ENCODE results near the gene FUNDC2.

Gene FUNDC2

GRCh38 chrX:155026420-155026726, 271 bp upstream of the FUNDC2 start:
- DNase-seq: no peak

GRCh38 chrX:155027509-155028066, 944 bp downstream of the FUNDC2 start:
- DNase-seq: no peak

GRCh38 chrX:155028129-155028528, 1.5 kb downstream of the FUNDC2 start:
- no peak for DNase-seq

GRCh38 chrX:155028877-155029291, 2.2 kb downstream of the FUNDC2 start:
- DNase-seq: no peak

GRCh38 chrX:155031657-155032056, 5.0 kb downstream of the FUNDC2 start:
- no peak for DNase-seq

- no peak for DNase-seq
Measured at GRCh38 chrX:155035688-155036087, 9.0 kb downstream of the FUNDC2 start.

GRCh38 chrX:155046129-155046810, 19.6 kb downstream of the FUNDC2 start:
- DNase-seq: no peak

- no peak for DNase-seq
Measured at GRCh38 chrX:155046811-155047528, 20.3 kb downstream of the FUNDC2 start.

- DNase-seq: no peak
Measured at GRCh38 chrX:155048977-155049619, 22.5 kb downstream of the FUNDC2 start.

GRCh38 chrX:155052738-155053498, 26.3 kb downstream of the FUNDC2 start:
- no peak for DNase-seq

- DNase-seq: no peak
Measured at GRCh38 chrX:155053656-155054055, 27.0 kb downstream of the FUNDC2 start.

GRCh38 chrX:155054255-155054654, 27.6 kb downstream of the FUNDC2 start:
- DNase-seq: no peak

- DNase-seq: no peak
Measured at GRCh38 chrX:155055494-155055893, 28.9 kb downstream of the FUNDC2 start.

- DNase-seq: no peak
Measured at GRCh38 chrX:155056471-155056870, 29.8 kb downstream of the FUNDC2 start.

GRCh38 chrX:155056877-155057792, 30.5 kb downstream of the FUNDC2 start:
- no peak for DNase-seq

- no peak for DNase-seq
Measured at GRCh38 chrX:155061760-155062159, 35.1 kb downstream of the FUNDC2 start.

- DNase-seq: no peak
Measured at GRCh38 chrX:155065035-155065734, 38.5 kb downstream of the FUNDC2 start.

GRCh38 chrX:155068165-155068564, 41.5 kb downstream of the FUNDC2 start:
- DNase-seq: no peak

- DNase-seq: no peak
Measured at GRCh38 chrX:155069414-155069813, 42.8 kb downstream of the FUNDC2 start.

GRCh38 chrX:155070038-155070437, 43.4 kb downstream of the FUNDC2 start:
- DNase-seq: no peak

- DNase-seq: no peak
Measured at GRCh38 chrX:155070663-155070974, 44.0 kb downstream of the FUNDC2 start.

Data from NCI-H2029 treated with DMSO at 0.1 percent for 48 hours (cell line).